Suprapubic skin (tissue), 3 donors: ENCODE results near the gene FRYL.

Experiments used
- CTCF ChIP-seq, 2 donors: fragments of 200-600 bp in 1 of 2; fragments of 450-650 bp in 1 of 2; sonication (generic) in 1 of 2; IDR thresholded peaks; one replicate each; pipeline ENCODE4 v1.5.1; 2016 to 2019; ENCODE audit warnings: antibody characterized with exemption in 2 of 2, mild to moderate bottlenecking in 1 of 2, moderate library complexity in 1 of 2
- POLR2A ChIP-seq, 2 donors: fragments of 450-650 bp; IDR thresholded peaks; one replicate each; pipeline ENCODE4 v1.6.1; 2017; ENCODE audit warnings: antibody characterized with exemption in 2 of 2, mild to moderate bottlenecking in 2 of 2, moderate library complexity in 2 of 2

GRCh38 chr4:48588230-48589097 is 191.6 kb downstream of the FRYL start:
- TF ChIP-seq POLR2A (IDR thresholded peaks at IDR 0.05) (no peak), CTCF (IDR thresholded peaks at IDR 0.05) (no peak)
